Amniotic stem cell (primary cell): ENCODE results near the gene DZIP1.
"Not testable (repeated sequence)": the region's sequence is repeated elsewhere in the genome, so short reads cannot be mapped to it uniquely, and the experiment has no call there.

Source experiments
- DNase-seq: peaks from one replicate; lab custom pipeline; 2025; lab: John Stamatoyannopoulos, UW

Gene DZIP1, protein sequence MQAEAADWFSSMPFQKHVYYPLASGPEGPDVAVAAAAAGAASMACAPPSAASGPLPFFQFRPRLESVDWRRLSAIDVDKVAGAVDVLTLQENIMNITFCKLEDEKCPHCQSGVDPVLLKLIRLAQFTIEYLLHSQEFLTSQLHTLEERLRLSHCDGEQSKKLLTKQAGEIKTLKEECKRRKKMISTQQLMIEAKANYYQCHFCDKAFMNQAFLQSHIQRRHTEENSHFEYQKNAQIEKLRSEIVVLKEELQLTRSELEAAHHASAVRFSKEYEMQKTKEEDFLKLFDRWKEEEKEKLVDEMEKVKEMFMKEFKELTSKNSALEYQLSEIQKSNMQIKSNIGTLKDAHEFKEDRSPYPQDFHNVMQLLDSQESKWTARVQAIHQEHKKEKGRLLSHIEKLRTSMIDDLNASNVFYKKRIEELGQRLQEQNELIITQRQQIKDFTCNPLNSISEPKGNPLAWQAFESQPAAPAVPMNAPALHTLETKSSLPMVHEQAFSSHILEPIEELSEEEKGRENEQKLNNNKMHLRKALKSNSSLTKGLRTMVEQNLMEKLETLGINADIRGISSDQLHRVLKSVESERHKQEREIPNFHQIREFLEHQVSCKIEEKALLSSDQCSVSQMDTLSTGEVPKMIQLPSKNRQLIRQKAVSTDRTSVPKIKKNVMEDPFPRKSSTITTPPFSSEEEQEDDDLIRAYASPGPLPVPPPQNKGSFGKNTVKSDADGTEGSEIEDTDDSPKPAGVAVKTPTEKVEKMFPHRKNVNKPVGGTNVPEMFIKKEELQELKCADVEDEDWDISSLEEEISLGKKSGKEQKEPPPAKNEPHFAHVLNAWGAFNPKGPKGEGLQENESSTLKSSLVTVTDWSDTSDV

DNA sequence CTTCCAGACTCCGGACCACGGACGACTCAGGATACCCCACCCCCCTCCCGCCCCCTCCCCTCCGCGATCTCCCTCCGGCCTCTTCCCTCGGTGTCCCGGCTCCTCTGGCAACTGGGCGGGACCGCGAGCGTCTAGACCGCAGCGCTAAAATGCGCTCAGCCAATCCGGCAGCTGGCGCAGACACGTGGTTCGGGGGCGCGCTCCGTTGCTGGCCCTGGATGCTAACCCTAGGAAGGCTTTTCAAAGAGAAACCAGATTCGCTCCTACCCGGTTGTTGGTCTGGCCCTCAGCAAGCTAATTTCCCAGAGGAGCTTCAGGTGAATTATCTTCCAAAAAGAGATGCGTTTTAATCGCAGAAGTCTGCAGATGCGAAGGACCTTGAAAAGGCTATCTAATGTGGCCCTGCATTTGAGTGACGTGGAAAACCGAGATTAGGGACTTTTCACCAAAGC, at the start of gene DZIP1:
TSS of gene DZIP1 (minus strand) at position 106 of the 452 bp plus-strand sequence. CDS start 2,677 bp downstream, outside the sequence.
- peak; percentile 63 for DNase-seq

DNA sequence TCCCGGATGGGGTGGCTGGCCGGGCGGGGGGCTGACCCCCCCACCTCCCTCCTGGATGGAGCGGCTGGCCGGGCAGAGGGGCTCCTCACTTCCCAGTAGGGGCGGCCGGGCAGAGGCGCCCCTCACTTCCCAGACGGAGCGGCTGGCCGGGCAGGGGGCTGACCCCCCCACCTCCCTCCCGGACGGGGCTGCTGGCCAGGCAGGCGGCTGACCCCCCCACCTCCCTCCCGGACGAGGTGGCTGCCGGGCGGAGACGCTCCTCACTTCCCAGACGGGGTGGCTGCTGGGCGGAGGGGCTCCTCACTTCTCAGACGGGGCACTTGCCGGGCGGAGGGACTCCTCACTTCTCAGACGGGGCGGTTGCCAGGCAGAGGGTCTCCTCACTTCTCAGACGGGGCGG, 46.5 kb upstream of the DZIP1 start:
- not testable (repeated sequence) for DNase-seq

DNA sequence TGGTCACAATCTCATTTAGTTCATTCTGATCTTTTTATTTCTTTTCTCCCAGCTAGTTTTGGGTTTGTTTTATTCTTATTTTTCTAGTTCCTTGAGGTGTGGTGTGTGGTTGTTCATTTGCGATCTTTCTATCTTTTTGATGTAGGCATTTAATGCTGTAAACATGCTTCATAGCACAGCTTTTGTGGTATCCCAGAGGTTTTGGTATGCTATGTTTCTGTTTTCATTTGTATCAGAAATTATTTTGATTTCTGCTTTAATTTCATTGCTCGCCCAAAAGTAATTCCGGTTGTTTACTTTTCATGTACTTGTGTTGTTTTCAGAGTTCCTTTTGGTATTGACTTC, 45.0 kb upstream of the DZIP1 start:
- DNase-seq: no peak

DNA sequence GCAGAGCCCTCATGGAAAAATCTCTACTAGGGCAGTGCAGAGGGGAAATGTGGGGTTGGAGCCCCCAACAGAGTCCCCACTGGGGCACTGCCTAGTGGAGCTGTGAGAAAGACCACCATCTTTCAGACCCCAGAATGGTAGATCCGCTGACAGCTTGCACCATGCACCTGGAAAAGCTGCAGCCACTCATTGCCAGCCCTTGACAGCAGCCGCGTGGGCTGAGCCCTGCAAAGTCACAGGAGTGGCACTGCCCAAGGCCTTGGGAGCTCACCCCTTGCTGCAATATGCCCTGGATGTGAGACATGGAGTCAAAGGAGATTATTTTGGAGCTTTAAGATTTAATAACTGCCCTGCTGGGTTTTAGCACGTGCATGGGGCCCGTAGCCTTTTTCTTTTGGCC, 40.5 kb upstream of the DZIP1 start:
- not testable (repeated sequence) for DNase-seq

DNA sequence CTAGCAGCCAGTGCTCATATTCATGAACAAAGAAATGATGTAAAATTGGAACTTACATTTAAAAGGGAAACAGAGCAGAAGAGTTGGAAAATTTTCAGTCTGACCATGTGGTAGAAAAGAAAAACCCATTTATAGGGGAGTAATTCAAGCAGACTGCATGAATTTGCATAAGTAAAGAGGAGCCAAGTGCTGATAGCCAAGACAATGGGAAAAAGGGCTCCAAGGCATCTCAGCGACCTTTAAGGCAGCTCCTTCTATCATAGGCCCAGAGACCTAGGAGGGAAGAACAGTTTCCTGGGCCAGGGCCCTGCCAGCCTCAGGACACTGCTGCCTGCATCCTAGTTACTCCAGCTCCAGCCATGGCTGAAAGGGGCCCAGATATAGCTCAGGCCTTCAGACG, 39.9 kb upstream of the DZIP1 start:
- DNase-seq: no peak

DNA sequence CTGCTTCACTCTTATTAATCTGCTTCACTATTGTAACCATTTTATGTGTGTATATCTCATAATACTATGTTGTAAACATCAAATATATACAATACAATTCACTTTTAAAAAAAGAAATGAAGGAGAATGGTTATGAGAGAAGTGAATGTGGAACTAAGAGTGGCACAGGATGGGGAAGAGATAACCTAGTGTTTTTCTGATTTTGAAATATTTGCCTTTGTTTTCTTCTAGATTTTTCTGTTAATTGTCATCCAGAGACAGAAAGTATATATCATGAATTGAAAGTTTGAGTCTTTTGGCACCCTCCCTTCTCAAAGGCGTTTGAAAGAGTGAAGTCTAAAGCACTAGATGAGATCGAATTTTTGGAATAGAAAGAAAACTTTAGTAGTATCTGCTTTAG, 35.2 kb upstream of the DZIP1 start:
- DNase-seq: no peak

DNA sequence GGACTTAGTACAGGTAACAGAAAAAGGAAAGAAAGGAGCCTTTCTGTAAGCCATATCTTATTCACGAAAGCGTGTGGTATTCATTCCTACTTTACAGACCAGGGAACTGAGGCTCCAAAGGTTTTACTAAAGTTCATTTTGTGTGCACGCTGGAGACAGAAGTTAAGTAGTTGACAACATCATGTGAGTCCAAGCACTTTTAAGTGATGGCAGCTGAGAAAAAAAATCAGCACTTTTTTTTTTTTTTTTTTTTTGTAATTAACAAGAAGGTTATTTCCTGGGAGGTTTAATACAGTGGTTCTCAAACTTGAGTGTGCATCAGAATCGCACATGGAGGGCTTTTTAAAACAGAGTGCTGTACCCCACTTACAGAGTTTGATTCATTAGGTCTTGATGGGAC, 34.5 kb upstream of the DZIP1 start:
- DNase-seq: no peak

DNA sequence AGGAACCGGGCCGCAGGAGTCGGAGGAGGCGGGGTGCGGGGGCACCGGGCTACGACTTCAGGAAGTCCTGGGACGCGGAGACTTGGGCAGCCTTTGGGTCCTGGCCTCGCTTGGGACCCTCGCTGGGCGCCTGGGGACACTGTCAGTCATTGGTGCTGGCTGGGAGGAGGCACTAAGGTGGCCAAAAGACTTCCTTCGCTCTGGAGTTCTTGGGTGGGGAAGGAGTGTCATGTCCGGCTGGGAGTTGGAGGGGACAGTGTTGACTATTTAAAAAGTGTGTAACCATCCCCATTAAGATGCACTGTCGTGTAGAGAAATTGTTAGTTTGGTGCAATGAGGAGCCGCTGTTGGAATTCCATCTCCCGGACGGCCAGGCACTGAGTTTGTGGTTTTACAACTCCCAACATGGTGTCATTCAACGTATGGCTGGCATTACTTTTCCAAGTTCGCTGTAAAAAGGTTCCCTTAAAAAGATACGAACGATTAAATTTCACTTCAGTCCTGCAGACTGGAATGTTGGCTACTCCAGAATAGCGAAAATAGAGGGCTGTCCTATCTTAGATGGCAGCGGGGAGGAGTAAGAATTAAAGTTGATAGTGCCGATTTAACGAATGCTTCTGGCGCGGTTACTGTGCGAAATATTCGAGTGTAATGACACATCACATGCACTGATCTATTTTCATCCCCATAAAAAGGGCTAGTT, 33.2 kb upstream of the DZIP1 start:
- DNase-seq: no peak

DNA sequence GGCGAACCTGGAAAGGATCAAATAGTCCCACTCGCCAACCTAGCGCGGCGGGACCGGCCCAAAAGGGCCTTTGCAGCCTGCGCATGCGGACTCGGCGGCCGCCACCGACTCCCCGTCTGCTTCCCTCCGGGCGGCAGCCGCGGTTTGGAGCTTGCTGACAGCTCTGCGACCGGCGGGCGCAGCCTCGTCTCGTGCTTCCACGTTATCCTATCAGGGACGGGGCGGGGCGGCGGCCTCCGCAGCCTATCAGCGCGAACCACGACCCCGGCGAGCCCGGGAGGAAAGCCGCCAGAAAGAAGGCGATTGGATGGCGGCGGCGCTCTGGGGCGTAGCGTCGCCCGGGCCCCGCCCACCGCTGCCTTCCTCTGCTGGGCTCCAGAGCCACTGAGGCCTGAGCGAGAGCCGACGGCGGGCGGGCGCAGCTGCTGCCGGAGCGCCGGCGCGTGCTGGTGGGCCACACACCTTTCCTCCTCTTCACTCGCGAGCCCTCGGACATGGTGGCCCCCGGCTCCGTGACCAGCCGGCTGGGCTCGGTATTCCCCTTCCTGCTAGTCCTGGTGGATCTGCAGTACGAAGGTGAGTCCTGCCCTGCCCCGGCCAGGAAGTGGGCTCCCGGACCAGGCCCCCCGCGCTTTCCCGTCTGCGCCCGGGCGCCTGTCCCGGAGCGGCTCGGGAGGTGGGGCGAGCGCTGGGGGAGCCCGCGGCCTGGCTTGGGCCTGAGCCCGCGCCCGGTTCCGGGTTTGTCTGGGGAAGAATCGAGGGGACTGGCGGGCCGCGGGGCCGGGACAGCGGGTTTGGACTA, 32.5 kb upstream of the DZIP1 start, which contains the start of gene DNAJC3:
TSS of gene DNAJC3 (plus strand) at position 378 of the 802 bp plus-strand sequence. CDS start at position 495, 117 bp downstream.
- peak; percentile 94 for DNase-seq

DNA sequence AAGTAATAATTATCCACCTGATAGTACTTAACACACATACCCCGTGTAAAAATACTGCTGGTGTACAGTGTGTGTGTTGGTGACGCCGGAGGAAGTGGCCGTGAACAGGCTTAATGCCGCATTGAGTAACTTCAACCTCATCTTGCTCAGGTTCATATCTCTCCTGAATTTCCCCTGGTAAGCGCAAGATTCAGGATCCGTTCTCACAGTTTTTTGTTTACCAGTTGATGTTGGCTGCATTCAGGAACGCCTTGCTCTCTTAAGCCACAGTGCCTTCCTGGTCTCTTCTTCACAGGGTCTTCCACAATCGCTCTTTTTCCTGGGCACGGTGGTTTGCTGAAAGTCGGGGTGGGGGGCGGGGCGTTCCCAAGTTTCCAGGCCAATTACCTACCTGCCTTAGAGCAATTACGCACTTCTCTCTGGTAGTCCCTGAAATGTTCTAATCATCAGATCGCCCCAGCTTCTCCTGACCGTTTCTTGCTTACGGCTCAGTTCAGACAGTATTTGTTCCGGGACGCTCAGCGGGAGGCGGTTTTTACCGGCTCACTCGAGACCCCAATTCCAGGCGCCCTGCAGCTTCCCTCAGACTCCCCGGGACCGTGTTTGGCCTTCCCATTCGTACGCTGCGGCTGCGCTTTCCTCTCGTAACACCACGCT, 31.7 kb upstream of the DZIP1 start:
- no peak for DNase-seq

DNA sequence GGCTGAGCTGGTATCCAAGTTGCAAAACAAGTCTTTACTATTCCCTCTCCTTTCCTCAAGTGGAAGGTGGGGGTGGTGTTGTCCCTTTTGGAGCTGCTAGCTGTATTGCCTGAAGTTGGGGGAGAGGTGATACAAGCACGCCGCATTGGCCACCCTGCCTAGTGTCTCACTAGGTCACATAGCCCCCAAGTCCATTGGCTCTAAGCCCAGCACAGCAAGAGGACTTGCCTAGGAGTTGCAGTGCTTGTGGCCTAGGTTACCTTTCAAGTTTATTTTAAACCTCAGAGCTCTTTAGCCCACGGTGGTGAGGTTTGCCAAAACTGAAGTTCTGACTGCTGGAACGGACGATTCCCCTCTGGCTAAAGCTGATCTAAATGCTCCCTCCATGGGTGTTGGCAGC, 27.1 kb upstream of the DZIP1 start:
- DNase-seq: no peak

DNA sequence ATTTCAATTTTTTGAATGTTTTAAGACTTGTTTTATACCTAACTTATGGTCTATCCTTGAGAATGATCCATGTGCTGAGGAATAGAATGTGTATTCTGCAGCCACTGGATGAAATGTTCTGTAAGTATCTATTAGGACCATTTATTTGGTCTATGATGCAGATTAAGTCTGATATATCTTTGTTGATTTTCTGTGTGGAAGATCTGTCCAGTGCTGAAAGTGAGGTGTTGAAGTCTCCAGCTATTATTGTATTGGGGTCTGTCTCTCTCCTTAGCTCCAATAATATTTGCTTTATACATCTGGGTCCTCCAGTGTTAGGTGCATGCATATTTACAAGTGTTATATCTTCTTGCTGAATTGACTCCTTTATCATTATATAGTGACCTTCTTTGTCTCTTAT, 22.7 kb upstream of the DZIP1 start:
- DNase-seq: not testable (repeated sequence)

DNA sequence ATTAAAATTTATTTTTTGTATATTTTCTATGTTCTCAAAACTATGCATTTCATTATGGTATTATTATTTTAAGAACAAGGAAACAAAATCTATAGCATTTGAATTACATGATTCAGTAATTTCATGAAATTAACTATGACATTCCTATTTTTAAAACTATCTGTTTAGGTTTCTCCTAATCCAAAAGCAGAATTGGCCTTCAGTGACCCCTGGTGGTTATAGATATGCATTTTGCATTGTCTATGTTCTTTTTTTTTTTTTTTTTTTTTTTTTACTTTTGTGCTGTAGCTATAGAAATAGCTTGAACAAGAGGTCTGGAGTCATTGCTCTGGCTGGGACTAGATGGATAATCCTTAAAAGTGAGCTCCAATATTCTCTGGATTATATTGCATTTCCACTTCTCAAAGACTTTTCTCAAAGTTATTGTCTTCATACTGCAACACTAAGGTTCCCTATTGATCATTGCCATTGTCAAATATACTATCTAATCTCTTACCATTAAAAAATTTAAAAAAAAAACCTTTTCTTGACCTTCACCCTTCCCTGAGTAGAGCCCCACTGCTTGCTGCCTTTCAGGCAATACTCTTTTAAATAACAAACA, 16.6 kb upstream of the DZIP1 start:
- DNase-seq: peak; percentile 37

DNA sequence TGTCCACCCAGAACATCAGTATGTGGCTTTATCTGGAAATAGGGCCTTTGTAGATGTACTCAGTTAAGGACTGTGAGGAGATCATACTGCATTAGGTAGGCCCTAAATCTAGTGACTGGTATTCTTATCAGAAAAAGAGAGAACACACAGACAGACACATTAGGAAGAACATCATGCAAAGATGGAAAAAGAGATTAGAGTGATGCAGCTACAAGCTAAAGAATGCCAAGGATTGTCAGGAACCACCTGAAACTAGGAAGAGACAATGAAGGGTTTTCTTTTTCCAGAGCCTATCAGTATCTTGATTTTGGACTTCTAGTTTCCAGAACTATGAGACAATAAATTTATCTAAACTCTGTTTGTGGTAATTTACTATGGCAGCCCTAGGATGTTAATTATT, 15.0 kb upstream of the DZIP1 start:
- DNase-seq: no peak

DNA sequence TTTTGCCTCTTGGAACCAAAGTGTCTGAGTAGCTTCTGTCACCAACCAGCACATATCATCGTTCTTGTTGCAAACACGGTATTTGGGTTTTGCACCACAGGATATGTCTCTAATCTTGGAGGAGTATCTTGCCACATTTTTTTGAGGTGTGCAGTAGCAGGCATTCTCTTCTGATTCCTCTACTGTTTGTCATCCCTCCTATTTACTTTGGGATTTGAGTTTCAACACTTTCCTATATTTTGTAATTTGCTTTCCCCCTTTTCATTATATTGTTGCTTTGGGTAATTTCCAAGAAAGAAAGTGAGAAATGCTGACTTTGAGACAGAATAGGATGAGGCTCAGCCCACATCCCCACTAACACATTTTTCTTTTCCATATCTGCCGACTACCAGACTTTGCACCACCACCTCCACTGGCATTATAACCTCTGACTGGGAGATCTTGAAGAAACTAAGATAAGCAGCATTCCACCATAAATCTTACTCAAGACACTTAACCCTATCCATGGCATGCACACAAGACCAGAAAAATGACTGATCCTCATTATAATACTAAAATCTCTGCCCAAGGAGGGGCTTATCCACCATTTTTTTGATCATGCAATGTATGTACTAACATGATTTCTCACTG, 12.0 kb upstream of the DZIP1 start:
- no peak for DNase-seq

DNA sequence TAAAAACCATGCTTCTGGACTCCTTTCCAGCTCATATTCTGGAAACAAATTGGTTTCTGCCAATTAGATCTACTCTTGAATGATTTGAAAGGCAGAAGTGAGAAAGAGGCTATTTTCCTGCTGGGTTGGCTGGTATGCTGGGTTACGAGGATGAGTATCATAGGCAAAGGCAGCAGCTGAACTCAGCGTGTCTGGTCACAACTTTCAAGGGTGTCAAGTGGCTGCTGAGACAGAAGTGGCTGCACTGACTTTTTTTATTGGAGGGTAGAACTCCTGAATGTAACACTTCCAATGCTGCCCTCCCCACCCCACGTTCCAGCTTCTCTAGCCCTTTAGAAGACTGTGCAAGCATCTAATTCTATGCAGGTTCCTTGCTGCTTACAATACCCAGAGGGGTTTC, 8.3 kb upstream of the DZIP1 start:
- DNase-seq: no peak

DNA sequence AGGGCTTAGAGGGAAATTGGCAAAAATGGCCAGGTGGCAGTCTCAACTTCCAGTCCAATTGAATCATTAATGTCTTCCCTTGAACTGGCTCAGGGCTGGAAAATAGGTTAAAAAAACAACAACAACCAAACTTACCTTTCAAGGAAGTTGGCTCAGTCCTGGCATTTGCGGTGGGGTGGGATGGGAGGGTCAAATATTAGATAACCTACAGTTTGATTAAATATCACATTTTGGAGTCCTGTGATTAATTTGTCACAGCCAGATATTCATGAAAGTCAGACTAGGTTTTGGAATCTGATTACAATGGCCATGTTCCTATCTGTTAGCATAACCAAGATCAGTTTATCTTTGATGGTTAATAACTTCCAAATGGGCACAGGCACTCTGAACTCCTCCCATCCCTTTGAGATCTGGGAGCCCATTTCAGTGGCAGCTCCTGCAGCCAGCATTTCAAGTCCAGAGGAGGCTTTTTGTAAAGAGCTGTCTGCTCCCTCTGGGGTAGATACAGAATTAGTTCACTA, 7.8 kb upstream of the DZIP1 start:
- no peak for DNase-seq

DNA sequence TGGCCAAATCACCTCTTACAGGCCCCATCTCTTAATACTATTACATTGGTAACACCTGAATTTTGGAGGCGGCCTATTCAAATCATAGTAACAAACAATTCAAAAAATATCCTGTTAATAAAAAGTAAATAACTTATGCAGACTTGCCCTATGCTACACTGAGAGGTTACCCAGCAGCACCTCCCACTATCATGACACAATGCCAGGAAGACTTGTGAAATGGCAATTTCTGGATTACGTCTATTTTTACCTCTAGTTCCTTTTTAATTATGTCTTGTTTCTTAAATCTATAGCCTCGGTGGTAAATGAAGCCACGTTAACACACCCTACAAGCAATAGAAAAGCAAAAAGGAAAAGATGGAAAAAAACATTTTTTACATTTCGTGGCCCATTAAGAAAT, 6.2 kb upstream of the DZIP1 start:
- DNase-seq: no peak

DNA sequence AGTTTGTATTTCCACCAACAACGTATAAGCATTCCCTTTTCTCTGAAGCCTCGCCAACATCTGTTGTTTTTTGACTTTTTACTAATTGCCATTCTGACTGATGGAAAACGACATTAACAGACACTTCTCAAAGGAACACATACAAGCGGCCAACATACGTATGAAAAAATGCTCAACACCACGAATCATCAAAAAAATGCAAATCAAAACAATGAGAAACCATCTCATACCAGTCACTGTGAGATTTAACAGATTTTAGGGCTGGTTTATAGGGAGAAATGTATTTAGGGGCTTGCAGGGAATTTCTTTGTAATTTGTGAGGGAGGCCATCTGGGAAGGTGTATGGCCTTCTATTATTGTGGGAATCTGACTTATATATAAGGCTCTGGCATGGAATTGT, 2.8 kb upstream of the DZIP1 start:
- no peak for DNase-seq
